GM18519 (cell line): ENCODE measurements around the gene AP3D1.
"Not testable (repeated sequence)": the region's sequence is repeated elsewhere in the genome, so short reads cannot be mapped to it uniquely, and the experiment has no call there.

Experiments used
- ATAC-seq: cut with Tn5 transposase; IDR thresholded peaks from one replicate; pipeline ENCODE4 v1.9.1; 2021; ENCODE audit warnings: mild to moderate bottlenecking, moderate library complexity; ENCODE audit not compliant: unreplicated experiment, low FRiP score

The AP3D1 gene

DNA sequence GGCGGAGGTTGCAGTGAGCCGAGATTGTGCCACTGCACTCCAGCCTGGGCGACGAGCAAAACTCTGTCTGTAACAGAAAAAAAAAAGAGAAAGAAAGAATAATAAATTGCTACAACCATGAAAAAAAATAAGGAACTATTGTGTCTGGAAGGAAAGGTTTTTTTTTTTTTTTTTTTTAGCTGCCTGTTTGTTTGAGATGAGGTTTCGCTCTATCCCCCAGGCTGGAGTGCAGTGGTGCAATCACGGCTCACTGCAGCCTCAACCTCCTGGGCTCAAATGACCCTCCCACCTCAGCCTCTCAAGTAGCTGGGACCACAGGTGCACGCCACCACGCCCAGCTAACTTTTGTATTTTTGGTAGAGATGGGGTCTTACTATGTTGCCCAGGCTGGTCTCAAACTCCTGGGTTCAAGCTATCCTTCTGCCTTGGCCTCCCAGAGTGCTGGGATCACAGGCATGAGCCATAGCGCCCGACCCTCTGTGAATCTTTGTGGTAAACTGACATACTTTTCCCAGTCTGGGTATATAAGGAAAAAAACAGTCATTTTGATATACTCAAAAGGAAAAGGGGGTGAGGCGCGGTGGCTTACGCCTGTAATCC is 59.3 kb downstream of the AP3D1 start:
- ATAC-seq = not testable (repeated sequence)

DNA sequence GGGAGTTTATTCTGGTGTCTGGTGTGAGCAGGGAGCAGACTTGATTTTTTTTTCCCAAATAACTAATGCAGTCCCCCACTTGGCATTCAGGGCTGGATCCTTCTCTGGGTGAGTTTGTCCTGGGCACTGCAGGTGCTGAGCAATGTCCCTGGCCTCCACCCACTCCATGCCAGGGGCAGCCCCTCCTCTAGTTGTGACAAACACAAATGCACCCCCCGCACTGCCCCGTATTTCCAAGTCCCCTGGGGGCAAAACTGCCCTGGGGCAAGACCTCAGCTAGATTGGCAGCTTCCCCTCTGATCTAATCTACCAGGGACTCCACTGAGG is 61.7 kb downstream of the AP3D1 start:
- ATAC-seq = no peak

DNA sequence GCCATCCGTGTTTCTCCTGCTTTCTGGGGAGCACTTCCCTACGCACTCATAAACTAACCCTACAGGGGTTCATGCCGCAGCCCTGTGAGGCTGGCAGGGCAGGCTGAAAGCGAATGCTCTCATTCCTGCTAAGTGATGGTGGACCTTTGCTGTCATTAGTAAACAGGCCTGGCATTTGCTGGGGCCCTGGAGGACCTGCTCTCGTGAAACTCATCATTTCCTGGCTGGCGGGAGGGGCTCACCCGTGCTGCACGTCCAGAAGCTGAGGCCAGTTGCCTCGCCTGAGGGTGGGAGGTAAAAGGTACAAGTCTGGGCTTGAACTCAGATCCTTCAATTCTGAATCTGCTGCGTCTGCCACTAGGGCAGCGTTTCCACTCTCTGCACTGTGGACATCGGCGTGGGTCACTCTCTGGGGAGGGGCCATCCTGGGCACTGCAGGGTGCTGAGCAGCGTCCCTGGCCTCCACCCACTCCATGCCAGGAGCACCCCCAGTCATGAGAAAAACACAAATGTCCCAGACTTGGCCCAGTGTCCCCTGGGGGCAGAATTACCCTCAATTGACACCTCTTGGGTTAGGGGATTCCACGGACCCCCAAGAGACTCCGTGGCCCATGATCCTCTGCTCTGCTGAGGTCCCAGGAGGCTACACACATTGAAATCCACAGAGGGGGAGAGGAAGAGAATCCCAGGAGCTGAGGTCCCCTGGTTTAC is 62.2 kb downstream of the AP3D1 start:
- ATAC-seq = no peak

DNA sequence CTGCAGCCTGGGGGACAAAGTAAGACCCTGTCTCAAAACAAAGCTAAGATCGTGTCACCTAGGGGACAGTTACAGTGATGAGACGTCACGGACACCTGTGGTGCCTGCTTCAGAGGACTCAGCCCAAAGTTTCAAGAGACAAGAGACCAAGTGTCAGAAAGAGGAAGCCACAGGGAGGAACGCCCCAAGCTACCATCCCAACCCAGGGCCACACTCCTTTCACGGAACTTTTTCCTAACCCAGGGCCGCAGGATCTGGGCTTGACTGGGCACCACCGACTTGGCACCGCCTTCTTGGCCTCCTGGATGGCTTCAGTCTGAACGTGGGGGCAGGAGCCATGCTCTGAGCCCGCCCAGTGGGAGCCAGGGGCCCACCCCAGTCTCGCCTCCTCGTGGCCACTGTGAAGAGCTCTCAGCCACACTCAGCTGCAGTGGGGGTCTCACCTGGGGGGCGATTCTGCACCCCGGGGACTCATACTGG is 63.7 kb downstream of the AP3D1 start:
- no peak for ATAC-seq

DNA sequence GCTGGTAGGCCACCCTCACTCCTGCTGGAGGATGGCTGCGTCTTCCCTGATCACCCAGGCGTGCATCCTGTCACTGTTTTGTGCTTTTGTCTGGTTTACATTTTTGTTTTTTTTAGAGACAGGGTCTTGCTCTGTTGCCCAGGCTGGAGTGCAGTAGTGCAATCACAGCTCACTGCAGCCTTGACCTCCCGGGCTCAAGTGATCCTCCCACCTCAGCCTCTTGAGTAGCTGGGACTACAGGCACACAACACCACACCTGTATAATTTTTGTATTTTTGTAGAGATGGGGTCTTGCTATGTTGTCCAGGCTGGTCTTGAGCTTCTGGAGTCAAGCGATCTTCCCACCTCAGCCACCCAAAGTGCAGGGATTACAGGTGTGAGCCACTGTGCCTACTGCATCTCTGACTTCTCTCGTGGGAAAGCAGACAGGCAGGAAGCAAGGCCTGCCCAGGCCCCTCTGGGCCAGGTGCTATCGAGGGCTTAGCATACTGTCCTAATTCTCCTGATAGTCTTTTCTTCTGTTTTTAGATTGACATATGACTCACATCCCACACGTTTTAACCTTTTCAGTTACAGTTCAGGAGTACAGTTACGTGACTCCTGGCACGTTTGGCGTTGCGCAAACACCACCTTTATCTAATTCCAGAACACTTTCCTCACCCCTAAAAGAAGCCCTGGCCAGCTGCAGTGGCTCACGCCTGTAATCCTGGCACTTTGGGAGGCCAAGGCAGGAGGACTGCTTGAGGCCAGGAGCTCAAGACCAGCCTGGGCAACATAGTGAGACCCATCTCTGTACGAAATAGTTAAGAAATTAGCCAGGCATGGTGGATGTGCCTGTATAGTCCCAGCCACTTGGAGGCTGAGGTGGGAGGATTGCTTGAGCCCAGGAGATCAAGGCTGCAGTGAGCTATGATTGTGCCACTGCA is 64.4 kb downstream of the AP3D1 start:
- not testable (repeated sequence) for ATAC-seq

DNA sequence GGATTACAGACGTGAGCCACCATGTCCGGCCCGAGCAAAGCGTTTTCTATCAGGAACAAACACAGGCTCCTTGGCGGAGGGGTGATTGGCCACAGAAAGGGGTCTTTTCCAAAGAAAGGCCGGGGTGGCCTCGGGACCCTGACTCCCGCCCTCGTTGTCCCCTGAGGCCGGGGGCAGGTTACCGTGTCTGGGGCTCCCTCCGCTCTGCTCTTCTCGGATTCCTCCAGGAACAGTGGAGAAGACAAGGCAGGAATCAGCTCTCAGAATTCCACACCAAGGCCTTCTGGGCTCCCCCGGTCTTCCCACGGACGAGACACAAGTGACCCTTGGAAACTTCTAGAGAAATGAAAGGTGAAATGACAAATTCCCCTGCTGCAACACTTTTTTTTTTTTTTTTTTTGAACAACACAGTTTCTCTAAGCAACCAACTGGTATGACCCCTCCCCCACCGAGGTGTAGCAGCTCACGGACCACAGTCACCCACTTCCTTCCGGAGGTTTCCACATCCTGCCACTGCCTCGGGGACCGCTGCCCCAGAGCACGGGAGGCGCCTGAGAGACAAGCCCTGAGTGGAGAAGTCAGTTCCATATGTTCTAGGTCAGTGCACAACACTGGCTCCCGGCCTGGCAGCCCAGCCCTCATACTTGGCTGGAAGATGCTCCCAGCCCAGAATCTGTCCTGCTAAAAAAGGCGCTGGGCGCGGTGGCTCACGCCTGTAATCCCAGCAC is 66.2 kb downstream of the AP3D1 start:
- peak; percentile 30 for ATAC-seq

DNA sequence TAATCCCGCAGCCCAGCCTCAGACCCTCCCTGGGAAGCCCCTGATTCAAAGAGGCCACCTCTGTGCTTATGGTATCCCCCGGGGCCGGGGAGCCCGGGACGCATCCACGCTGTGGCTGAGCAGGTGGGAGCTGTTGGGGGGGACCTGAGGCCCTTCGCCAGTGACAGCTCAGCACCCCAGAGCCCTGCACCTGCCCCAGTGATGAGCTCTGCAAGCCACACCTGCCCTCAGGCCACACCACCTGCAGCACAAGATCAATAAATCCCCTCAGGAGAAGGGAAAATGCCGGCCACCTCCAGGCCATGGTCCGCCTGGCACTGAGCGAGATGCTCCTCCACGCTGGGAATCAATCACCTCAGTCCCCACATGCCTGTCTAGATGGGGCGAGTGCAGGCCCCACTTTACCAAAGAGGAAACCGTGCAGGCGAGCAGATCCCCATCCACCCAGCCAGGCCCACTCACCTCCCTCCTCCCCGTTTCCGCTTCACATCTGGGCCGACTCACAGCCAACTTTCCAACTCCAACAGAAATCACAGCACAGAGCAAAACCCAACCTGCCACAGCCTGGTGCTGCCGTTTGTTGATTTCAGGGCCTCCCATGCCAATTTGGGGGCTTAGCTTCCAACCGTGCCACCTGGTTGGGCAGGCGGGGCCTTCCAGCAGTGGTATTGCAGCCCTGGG is 68.1 kb downstream of the AP3D1 start:
- no peak for ATAC-seq

DNA sequence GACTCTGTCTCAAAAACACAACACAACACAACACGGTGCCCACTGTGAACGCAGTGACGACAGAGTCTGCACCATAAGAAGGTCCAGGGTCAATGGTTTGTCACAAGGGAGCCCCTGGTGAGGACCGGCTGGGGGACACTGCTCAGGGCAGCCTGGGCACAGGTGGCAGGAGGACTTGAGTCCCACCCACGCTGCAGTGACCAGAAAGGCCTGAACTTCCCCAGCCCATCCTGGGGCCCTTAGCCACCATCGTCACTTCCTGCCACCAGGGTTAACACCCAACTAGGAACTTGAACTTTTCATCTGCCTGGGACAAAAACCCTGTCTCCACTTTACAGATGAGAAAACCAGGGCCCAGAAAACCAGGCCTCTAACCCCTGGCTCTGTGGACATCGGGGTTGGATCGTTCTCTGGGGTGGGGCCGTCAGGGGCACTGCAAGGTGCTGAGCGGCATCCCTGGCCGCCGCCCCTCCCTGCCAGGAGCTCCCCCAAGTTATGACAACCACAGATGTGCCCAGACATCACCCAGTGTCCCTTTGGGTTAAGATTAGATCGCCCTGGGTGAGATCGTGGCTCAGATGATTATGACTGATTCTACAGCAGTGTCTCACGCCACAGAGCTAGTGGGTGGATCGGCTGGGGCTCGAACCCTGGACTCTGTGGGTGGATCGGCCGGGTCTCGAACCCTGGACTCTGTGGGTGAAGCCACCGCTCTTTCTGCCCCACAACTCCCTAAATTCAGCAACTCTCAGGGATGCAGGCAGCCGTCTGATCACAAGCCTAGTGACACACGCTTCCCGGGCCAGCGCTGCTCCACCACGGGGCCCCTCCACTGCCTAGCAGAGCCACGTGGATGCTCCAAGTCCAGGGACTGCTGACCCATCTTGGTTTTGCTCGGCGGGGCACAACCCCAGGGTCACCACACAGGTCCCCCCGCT is 69.2 kb downstream of the AP3D1 start:
- ATAC-seq = no peak

DNA sequence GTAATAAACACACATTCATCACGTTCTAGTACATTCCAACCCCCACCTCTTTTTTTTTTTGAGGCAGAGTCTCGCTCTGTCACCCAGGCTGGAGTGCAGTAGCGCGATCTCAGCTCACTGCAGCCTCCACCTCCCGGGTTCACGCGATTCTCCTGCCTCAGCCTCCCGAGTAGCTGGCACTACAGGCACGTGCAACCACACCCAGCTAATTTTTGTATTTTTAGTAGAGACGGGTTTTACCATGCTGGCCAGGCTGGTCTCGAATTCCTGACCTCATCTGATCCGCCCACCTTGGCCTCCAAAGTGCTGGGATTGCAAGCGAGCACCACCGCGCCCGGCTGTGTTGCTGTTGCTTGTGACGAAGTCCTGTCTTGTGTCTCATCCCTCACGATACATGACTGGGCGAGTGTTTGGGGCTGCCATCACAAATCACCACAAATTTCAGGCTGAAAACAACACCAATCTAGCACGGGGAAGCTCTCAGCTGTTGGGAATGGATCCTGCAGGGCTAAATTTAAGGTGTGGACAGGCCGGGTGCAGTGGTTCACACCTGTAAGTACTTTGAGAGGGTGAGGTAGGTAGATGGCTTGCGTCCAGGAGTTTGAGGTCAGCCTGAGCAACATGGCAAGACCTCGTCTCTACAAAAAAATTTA is 70.9 kb downstream of the AP3D1 start:
- ATAC-seq = no peak

DNA sequence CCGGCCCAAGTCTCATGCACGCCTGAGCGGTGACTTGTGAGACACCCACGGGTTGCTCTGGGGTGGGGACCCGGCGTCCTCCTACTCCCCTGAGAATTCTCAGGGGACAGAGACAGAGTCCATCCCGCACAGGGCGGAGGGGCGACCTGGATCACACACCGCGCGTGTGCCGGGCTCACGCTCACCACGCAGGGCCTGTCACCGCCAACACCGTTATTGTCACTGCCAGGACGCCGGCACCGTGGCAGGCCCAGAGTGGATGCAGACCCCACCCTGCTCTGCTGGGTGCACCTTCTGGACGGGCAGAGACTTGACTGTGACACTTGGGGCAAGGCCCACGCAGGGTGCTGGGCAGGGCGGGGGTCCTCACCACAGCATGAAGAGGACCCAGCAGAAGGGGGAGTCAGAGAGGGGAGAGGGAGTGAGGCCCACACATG is 71.5 kb downstream of the AP3D1 start:
- ATAC-seq = no peak

DNA sequence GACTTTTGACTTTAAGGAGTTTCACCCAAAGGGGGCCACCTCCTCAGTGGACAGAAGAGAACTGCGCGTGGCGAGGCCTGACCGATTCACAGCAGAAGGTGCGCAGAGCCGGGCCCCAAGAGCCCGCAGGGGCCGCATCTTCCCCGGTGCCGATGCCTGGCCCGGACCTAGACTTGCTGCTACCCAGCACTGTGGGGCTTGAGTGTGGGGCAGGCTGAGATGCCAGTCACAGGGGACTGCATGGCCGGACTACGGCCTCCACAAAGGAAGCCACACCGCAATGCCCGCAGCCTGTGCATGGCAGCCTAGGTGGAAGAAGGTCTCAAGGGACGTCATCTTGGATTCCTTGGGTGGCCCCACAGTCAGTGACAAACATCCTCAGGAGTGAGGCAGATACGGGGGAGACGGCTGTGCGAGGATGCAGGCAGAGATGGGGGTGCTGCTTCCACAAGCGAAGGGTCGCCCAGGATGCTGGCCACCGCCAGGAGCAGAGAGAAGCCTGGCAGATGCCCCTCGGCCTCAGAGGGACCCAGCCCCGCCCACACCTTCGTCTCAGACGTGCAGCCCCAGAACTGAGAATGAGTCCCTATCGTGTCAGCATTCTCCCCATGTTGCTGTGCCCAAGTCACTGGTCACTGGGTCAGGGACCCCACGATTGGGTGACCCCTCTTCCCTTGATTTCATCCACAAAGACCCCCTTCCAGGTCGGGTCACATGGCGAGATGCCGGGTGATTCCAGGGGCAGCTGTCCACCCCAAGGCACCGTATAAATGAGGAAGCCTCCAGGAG is 72.1 kb downstream of the AP3D1 start:
- ATAC-seq = no peak

DNA sequence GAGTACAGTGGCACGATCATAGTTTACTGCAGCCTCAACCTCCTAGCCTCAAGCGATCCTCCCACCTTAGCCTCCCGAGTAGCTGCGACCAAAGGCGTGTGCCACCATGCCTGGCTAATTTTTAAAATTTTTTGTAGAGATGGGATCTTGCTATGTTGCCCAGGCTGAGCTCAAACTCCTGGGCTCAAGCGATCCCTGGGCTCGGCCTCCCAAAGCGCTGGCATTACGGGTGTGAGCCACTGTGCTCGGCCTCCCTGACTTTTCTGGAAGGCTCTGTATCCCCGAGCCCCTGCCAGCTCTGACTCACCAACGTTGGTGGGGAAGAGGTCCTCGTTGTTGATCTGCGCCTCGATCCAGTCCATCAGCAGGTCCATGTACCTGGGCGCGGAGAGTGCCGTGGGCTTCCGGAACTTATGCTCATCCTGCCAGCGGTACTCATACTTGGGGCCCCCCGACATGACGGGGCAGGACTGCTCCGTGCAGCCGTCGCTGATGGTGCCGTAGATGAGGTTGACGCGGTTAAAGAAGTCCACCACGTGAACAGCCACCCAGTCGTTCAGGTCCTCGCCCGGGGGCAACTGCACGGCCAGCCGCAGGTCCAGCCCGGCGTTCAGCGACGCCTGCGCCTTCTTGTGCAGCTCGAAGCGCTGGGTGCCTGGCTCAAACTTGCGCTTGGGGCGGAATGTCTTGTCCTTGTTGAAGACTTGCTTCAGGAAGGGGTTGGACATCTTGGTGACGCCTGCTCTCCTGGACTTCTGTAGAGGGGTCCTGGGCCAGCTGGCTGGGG is 73.3 kb downstream of the AP3D1 start:
- ATAC-seq = no peak

DNA sequence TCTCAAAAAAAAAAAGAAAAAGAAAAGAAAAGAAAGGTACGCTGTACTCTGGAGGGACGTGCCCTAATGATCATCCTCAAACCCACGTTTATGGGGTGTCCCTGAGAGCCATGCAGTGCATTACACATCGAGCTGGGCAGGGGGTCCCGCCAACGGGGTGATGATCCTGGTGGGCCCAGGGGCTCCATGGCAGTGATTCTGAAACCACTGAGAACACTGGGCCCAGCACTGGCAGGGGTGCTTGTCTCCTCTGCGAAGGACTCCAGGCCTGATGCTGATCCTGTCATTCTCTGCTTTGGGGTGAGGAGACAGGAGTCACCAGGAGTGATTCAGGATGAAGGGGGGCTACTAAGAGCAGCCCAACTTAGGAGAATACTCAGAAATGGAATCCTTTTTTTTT is 74.0 kb downstream of the AP3D1 start:
- no peak for ATAC-seq

DNA sequence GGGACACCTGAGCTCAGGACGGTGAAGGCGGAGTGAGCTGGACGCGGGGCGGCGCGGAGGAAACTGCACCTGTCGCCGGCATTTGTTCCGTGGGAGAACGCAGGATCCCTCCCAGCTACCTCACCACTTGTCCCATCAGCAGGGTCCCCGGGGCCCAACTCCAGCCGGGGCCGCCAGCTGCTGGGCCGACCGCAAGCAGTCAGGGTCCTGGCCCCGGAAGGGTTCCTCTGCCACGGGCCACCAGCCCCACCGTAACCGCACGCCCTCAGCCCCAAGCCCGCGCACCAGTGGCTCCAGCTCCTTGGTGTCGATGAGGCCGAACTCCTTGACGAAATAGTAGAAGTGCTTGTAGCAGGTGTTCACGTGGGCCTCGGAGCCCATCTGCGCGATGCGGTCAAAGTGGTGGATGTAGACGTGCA is 74.8 kb downstream of the AP3D1 start:
- no peak for ATAC-seq

DNA sequence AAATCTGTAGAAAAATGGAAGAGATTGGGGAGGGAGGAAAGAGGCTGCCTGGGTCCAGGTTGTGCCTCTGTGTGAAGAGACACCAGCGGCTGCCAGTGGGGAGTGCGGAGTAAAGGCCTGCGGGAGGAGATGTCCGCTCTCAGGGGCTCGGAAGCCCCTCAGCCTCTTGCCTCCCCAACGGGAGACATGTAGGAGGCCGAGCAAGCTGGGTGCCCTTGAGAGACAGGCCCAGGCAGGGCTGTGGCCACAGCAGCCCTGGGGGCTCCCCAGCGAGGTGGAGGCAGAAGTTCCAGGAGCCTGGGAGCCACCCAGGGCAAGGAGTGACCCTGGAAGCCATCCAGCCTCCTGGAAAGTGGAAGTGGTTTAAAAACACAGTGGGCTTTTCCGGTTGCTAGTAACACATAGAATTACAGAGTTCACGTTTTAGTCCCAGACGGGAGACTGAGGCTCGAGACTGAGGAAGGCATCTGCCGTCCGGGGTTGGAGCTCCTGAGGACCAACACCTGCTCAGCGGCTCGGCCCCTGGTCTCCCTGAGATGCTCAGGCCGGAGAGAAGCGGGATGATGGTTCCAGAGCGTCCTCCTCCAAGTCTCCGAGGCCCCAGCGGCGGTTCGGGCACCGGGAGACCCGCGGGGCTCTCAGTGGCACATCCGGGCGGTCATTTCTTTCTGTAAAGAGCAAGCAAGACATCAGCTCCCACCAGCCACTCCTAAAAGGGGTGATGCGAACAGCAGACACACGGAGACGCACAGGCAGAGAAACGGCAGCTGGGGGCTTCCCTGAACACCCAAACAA is 78.4 kb downstream of the AP3D1 start:
- ATAC-seq = no peak

DNA sequence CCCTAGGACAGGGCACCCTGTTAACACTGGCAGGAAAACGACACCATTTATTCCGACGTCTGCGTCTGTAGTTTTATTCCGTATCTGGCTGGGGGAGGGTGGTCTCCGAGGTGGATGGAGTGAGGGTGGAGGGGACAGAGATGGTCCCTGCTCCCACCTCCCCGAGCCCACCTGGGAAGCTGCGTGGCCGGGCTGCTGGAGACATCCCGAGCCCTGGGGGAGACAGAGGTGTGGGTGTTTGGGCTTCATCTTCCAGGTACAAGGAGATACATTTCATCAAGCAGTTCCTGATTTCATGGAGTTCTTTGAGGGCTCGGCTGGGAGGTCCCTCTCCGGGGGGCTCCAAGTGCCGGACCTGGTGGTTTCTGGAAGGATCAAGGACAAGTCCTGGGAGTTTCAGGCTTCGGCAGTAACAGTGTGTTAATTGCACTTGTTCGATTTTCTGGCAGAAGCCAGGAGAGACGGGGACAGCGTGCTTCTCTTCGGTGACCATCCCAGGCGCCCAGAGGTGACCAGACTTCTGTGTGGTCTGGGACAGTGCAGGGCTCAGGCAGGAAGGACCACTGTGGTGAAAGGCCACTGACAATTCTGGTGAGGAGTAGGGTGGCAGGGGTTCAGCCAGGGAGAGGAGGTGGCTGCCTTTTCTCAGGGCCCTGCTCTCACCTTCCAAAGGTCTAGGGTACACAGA is 80.2 kb downstream of the AP3D1 start:
- ATAC-seq = no peak
